HG03460 (cell line): ENCODE results near the gene NSUN4.
"Not testable (repeated sequence)": the region's sequence is repeated elsewhere in the genome, so short reads cannot be mapped to it uniquely, and the experiment has no call there.

Experiments used
- ATAC-seq: cut with Tn5 transposase; IDR thresholded peaks from one replicate; pipeline ENCODE4 v1.9.1; 2021; ENCODE audit not compliant: unreplicated experiment

The NSUN4 gene

GRCh38 chr1:46325285-46326076, 15.1 kb upstream of the NSUN4 start:
- ATAC-seq: not testable (repeated sequence)

GRCh38 chr1:46328182-46328581, 12.4 kb upstream of the NSUN4 start:
- not testable (repeated sequence) for ATAC-seq

- not testable (repeated sequence) for ATAC-seq
These were observed 10.8 kb upstream of the NSUN4 start for GRCh38 chr1:46329807-46330206.

GRCh38 chr1:46330381-46330780, 10.2 kb upstream of the NSUN4 start:
- ATAC-seq: not testable (repeated sequence)

GRCh38 chr1:46331786-46332540, 8.6 kb upstream of the NSUN4 start:
- peak; percentile 39 for ATAC-seq

DNA sequence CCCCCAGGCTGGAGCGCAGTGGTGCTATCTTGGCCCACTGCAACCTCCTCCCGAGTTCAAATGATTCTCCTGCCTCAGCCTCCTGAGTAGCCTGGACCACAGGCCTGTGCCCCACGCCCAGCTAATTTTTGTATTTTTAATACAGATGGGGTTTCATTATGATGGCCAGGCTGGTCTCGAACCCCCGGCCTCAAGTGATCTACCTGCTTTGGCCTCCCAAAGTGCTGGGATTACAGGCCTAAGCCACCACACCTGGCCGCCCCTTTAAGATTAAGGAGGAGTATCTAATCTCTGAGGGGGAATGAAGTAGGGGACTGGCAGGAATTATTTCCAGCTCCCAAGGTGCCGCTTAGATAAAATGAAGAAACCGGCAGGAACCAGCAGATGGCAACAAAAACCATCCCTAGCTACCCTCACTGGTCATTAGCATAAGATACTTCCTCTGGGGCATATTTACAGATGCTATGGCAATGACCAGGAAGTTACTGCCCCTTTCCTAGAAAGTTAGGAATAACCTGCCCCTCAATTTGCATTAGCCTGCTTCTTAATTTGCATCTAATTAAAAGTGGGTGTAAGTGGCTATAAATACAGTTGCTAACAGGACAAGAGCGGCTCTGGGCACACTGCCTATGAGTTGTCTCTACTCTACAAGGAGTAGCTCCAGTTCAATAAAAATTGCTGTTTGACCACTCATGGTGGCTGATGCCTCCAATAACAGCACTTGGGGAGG, 7.1 kb upstream of the NSUN4 start:
- peak; percentile 42 for ATAC-seq

- ATAC-seq: no peak
These were observed 6.6 kb upstream of the NSUN4 start for GRCh38 chr1:46334030-46334384.

- no peak for ATAC-seq
These were observed 5.5 kb upstream of the NSUN4 start for GRCh38 chr1:46335081-46335480.

DNA sequence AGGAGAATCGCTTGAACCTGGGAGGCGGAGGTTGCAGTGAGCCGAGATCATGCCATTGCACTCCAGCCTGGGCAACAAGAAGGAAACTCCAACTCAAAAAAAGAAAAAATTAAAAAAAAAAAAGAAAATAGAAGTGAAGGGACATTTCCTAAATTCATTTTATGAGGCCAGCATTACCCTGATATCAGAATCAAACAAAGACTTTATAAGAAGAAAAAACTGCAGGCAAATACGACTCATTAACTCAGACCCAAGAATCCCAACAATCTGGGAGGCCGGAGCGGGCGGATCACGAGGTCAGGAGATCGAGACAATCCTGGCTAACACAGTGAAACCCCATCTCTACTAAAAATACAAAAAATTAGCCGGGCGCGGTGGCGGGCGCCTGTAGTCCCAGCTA, 3.2 kb upstream of the NSUN4 start:
- not testable (repeated sequence) for ATAC-seq

GRCh38 chr1:46341222-46342083, 846 bp downstream of the NSUN4 start:
- ATAC-seq: no peak

GRCh38 chr1:46342084-46342656, 1.6 kb downstream of the NSUN4 start:
- ATAC-seq: no peak

GRCh38 chr1:46342677-46343350, 2.2 kb downstream of the NSUN4 start:
- ATAC-seq: no peak

DNA sequence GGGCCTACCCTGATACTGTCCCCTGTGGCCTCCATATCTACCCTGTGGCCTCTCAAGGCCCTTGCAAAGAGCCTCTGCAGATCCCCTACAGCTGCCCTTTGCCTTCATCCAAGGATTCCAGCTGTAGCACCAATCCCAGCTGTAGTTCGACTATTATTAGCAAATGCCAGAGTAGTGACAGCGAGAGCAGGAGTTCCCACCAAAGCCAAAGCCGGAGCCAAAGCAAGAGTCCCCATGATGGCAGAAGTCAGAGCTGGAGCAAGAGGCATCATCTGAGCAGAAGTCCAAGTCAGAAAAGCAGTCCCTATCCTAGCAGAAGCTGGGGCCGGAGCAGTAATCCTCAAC, 2.7 kb downstream of the NSUN4 start:
- ATAC-seq: no peak

- ATAC-seq: no peak
These were observed 3.1 kb downstream of the NSUN4 start for GRCh38 chr1:46343705-46344104.

- ATAC-seq: no peak
These were observed 3.9 kb downstream of the NSUN4 start for GRCh38 chr1:46344481-46344880.

DNA sequence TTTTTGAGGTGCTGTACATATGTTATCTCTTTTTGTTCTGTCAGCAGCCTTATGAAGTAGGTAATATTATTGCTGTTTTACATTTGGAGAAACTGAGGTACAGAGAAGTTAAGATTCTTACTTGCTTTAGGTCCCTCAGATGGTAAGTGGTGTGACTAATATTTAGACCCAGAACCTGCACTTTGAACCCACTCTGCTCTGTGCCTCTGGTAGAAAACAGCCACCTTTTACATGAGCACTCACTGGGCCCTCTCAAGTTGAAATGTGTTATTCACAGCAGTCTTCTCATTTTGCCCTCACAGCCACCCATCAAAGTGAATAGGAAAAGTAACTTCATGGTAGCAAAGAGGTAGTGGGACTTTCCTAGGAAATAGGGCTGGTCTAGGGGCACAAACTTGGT, 4.7 kb downstream of the NSUN4 start:
- no peak for ATAC-seq

GRCh38 chr1:46352363-46352762, 11.8 kb downstream of the NSUN4 start:
- ATAC-seq: no peak

GRCh38 chr1:46355920-46356319, 15.3 kb downstream of the NSUN4 start:
- not testable (repeated sequence) for ATAC-seq

GRCh38 chr1:46362158-46362557, 21.6 kb downstream of the NSUN4 start:
- ATAC-seq: no peak

- no peak for ATAC-seq
These were observed 22.5 kb downstream of the NSUN4 start for GRCh38 chr1:46363121-46363520.
